ENCODE data around the gene NAA38.

NAA38 gene, protein sequence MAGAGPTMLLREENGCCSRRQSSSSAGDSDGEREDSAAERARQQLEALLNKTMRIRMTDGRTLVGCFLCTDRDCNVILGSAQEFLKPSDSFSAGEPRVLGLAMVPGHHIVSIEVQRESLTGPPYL

DNA sequence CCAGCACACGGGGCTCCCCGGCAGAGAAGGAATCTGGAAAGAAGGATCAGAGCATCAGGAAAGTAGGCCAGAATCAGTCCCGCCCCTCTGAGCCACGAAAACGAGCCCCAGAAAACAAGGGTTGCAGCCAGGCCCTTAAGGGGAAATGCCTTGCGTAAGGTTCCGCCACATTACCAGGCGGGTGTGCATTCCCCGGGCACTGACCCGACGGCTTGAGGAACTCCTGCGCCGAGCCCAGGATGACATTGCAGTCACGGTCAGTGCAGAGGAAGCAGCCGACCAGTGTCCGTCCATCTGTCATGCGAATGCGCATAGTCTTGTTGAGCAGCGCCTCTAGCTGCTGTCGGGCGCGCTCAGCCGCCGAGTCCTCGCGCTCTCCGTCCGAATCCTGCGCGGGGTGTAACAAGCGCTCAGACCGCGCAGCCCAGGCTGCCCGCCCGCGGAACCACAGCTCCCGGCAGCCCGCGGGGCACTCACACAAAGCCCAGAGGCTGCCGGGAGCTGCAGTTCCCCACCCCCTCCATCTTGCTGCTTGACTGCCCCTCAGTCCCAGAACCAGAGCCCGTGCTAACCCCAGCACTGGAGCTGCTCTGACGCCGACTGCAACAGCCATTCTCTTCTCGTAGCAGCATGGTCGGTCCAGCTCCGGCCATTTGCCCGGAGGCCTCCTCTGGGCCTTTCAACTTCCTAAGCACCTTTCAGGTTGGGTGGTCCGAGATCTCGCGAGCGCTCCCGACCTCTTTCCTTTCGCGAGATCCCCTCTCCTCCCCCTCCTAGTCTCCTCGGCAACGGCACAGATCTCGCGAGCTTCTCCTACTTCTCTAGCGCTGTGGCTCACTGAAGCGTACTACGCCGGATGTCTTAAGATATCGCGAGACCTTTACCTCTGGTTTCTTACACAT is at the start of gene NAA38:
Gene NAA38, minus strand, starts transcription at position 749 of the 902 bp plus-strand sequence. Its CDS starts 96 bp downstream, at position 653.
- peak; percentile 97 for DNase-seq (ENCODE audit: low spot score)

DNA sequence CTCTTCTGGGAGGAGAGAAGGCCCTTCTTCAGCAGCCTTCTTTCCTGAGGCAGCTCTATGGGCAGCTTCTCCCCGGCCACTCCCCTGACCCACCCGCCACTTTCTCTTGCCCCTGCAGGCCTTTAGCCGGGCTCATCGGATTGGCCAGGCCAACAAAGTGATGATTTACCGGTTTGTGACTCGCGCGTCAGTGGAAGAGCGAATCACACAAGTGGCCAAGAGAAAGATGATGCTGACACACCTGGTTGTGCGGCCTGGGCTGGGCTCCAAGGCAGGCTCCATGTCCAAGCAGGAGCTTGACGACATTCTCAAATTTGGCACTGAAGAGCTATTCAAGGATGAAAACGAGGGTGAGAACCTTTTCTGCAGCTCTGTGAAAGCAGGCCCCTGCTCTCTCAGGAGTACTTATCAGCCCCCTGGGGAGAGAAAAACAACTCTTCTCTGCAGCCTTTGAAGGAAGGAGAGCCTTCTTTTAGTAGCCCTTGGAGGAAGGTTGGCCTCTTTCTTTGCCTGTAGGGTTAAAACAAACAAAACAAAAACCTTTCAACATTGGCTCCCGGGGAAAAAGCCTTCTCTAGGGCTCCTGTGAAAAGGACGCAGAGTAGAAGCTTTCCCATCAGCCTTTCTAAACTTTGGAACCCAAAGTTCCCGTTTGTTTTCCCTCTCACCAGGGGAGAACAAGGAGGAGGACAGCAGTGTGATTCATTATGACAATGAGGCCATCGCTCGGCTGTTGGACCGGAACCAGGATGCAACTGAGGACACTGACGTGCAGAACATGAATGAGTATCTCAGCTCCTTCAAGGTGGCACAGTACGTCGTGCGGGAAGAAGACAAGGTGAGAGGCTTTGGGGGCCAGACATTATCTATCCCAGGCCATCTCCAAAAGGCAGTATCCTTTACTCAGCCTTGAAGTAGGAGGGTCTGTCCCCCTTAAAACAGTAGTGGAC is 46.1 kb upstream of the NAA38 start:
- no peak for DNase-seq (ENCODE audit: low spot score)

DNA sequence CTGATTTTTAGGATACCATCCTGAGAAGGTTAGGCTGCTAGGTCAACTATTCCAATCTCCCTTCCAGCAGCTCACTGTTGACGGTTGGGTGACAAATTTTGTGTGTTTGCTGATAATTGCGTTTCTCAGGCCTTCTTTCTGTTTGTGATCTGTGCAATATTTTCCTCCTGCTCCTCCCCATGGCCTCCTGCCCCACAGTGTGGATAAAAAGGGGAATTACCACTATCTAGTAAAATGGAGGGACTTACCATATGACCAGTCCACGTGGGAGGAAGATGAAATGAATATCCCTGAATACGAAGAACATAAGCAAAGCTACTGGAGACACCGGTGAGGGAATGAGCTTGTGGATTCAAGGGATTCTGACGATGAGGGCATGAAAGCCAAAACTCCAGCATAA is 40.4 kb upstream of the NAA38 start:
- DNase-seq (ENCODE audit: low spot score) = peak; percentile 41

DNA sequence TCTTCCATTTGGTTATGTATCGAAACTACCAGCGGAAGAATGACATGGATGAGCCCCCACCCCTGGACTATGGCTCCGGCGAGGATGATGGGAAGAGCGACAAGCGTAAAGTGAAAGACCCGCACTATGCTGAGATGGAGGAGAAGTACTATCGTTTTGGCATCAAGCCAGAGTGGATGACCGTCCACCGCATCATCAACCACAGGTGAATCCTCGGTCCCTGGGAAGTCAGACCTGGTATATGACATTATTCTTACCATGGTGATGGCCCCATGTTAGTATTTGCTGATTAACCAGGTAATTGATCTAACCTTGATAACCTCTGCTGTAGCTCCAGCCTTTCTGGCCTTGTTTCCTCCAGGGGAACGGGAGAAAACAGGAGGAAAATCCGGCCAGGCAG is 39.7 kb upstream of the NAA38 start:
- DNase-seq (ENCODE audit: low spot score) = no peak

DNA sequence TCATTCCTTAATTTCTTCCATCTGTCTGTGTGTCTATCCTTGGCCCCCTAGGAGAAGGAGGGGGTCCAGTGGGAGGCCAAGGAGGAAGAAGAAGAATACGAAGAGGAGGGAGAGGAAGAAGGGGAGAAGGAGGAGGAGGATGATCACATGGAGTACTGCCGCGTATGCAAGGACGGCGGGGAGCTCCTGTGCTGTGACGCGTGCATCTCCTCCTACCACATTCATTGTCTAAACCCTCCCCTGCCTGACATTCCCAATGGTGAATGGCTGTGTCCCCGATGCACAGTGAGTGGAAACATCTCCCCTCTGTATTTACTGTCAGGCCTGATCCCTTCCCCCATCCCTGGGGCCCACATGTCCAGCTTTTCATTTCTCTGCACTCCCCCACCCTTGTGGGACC is 37.5 kb upstream of the NAA38 start:
- DNase-seq (ENCODE audit: low spot score) = no peak

DNA sequence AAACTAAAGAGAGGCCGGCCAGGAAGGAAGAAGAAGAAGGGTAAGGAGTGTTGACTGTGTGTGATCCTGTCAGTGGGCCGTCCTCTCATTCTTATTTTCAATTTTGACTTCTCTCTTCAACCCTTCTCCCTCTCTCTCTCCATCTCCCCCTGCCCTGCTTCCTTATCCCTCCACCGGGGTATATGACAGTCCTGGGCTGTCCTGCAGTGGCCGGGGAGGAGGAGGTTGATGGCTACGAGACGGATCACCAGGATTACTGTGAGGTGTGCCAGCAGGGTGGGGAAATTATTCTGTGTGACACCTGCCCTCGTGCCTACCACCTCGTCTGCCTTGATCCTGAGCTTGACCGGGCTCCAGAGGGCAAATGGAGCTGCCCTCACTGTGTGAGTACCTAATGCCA is 36.9 kb upstream of the NAA38 start:
- no peak for DNase-seq (ENCODE audit: low spot score)

DNA sequence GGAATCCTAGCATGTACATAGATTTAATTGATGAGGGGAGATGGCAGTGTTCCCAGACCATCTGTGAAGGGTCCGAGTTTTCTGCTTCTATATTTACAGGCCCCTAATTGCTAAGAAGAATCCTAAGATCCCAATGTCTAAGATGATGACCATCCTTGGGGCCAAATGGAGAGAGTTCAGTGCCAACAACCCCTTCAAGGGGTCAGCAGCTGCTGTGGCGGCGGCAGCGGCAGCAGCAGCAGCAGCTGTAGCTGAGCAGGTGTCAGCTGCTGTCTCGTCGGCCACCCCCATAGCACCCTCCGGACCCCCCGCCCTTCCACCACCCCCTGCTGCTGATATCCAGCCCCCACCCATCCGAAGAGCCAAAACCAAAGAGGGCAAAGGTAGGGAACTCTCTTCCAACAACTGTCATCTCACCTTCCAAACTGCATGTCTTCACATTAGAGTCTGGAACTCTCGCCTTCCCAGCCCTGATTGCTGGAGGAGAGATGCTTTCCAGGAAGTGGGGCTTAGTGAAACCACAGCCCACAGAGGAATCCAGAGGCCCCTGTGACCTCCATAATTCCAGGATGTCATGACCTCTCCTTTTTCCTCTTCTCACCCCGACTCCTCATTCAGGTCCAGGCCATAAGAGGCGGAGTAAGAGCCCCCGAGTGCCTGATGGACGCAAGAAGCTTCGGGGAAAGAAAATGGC is 36.0 kb upstream of the NAA38 start:
- no peak for DNase-seq (ENCODE audit: low spot score)

DNA sequence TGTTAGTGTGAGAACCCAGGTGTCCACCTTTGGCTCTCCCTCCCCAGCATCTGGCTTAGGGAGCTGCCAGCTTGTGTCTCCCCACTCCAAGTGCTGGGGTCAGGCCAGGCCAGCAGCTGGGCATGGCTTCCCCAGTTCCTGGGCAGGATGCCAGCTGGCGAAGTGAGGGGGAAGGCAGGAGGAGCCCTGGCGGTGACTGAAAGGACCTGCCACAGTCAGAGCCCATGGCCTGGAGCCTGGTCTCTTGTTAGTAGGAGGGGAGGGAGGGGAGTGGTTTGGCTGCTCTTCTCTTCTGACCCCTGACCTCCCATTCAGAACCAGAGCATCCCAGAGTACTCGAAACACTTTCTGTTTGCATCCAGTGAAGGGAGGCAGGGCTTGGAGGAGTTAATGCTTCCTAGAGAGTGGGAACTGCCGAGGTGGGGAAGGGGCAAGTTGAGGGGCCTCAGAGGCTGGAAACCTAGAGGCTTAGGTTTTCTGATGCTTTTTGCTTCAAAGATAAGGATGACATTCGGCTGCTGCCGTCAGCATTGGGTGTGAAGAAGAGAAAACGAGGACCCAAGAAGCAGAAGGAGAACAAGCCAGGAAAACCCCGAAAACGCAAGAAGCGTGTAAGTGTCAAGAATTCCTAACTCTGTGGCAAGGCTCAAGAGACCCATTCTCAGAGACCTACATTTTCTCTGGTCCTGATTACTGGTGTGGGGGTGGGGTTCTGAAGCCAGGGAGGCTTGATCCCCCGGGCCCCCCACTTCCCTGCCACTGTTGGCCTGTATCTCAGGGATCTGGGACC is 32.0 kb upstream of the NAA38 start:
- peak; percentile 94 for DNase-seq (ENCODE audit: low spot score)

DNA sequence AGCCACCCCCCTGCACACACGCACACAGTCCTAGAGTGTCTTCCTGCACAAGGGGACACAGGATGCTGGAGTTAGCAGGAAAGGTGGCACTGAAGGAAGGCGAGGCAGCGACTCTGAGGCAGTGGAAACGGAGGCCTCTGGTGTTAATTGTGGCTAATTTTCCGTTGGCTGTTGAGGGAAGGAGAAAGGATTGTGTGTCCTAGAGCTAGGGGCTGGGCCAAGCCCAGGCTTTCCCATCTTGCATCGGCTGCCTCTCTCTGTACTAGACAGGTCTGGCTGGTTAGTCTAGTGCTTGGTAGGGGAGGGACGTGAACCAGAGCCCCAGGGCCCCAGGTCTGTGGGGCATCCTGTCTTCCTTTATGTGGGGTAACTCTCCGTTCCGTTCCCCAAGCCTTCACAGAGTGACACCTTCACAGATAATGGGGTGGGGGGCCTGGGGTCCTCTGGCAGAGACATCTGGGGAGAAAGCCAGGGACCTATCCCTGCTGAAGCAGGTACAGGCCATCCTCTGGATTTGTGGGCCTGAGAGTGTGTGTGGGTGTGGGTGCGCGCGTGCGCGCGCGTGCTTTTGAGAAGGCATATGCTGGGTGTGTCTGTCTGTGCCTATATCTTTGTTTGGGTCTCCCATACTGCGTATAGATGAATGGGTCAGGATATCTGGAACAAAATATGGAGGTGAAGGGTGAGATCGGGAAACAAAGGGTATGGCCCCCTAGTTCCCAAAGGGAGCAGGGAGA is 31.0 kb upstream of the NAA38 start, which contains the start of gene CHD3:
Gene CHD3, plus strand, starts transcription at position 606 of the 737 bp plus-strand sequence. CDS start 212 bp downstream, outside the sequence.
- no peak for DNase-seq (ENCODE audit: low spot score)

DNA sequence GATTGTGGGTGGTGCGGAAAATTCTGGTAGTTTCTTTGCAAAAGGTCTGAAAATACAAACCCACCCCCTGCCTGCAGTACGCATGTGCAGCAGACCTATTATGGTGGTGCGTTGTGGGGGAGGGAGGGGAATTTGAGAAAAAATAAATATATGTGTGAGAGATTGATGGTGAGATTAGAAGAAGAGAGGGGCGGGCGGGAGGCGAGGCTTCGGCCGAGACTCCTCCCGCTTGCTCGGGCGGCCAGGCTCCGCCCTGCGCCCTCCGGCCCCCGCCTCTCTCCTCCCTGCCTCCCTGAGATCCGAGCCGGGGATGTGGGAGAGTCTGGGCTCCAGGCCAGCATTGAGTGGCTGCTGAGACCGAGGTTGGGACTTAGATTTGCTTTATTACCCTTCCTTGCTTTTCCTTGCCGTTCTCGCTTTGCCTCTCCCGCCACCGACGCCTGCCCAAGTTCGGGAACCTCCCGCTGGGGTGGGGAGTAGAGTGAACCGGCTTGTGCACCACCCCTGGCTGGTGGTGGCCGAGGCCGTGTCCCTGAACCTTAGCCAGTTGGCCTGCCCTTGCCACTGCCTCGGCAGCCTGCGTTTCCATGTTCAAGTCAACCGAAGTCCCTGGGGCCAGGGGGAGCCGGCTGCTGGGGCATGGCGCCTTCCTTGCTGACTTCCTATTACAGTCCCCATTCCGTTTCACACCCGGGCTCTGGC is 30.3 kb upstream of the NAA38 start:
- peak; percentile 74 for DNase-seq (ENCODE audit: low spot score)

DNA sequence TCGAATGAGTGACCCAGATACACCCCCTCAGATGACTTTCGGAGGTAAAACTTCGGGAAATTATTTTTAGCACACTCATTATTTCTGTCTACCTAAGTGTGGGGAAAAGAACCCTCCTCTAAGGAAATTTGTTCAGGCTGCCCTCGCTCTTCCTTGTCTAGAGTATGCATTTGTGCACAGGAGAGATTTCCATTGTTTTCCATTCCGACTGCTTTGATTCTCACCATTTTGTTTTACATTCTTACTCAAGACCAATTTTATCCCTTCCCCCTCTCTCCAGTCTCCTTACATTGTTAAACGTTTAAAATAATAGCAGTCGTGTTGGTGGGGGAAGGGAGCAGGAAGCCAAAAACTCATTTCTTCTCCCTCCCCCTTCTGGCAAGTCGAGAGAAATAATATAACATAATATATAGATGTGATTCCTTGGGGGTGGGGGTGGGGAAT is 29.7 kb upstream of the NAA38 start:
- DNase-seq (ENCODE audit: low spot score) = no peak

DNA sequence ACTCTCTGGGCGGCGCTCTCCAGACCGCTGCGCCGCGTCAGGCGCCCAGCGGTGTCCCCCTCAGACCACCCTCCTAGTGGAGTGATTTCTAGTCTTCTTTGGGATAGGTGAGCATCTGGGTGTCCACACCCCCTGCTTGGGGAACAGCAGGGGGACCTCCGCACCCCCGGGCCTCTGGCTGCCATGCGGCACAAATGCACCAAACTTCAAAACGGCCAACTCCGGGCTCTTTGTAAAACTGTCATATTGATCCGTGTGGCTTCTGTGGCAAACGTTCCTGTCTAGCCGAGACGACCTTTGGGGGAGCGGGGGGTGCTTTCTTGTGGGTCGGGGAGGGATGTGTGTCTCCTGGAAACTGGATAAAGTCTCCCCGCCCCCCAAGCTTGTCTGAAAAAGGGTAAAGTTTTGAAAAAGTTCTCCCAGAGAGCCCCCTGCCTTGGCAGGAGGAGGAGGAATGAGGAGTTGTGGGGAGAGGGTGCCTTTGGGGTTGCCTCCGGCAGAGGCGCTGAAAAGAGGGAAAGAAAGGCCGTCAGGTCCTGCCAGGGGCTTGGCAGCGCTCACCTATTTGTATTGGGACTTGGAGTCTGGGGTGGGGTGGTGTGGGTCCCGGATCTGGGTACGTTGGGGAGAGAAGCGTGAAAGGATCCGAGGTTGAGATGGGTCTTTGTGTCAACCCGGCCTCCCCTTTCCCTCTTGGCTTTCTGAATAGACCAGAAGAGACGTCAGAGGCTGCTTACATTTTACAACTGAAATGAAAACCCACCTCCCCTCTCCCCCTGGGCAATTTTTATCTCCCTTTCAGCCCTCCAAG is 29.1 kb upstream of the NAA38 start:
- no peak for DNase-seq (ENCODE audit: low spot score)

DNA sequence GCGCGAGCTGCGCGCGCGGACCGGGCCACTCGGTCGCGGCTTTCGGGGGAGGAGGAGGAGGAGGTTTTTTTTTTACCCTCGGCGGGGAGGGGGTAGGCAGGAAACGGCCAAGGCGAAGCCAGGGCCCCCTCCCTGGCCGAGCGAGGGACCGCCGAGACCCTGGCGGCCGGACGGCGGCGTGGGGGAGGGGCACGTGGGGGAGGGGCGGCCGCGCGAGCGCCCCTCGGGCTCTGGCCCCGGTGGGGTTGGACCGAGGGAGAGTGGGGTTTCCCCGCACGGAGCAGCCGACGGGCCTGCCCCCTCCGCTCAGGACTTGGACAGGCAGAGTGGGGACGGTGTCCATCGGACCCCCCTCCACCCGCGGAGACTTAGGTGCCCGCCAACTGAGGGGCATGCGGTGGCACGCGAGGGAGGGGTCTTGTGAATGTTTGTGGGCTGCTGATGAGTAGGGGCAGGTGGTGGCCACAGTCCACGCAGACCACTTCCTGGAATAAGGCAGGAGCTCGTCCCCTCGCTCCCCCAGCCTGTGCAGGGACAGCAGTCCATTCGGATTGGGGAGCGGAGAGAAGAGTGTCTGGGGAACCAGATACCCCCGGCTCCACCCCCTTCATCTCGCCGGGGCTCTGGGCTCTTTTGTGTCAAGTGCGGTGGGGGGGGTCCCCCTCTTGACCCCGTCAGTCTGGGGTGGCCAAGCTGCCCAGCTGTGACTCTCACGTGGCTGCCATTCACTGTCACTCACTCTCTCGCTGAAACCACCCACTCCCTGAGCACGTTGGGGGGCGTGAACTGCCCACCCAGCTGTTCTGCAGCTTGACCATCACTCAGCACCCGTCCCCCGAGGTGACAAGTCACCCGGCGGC is 28.2 kb upstream of the NAA38 start:
- DNase-seq (ENCODE audit: low spot score) = no peak

DNA sequence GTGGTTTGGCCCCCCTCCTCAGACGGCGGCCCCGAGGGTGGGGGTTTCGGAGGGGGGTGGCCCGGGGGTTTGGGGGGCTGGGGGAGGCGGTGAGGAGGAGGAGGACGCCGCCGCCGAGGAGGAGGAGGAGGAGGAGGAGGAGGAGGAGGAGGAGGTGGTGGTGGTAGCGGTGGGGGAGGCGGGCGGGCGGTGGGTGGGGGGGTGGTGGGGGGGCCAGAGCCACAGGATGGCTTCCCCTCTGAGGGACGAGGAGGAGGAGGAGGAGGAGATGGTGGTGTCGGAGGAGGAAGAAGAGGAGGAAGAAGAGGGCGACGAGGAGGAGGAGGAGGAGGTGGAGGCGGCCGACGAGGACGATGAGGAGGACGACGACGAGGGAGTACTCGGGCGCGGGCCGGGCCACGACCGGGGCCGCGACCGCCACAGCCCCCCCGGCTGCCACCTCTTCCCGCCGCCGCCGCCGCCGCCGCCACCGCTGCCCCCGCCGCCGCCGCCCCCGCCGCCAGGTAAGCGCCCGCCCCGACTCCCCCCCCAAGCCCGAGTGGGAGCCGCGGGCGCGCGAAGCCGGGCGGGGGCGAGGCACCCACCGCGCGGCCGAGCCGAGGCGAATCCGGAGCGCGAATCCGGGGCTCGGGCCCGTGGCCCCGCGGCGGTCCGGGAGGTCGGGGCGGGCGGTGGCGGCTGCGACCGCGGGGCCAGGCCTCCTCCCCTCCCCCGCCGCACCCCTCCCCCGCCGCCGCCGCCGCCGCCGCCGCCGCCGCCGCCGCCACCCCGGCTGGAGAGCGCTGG is 27.4 kb upstream of the NAA38 start:
- no peak for DNase-seq (ENCODE audit: low spot score)

DNA sequence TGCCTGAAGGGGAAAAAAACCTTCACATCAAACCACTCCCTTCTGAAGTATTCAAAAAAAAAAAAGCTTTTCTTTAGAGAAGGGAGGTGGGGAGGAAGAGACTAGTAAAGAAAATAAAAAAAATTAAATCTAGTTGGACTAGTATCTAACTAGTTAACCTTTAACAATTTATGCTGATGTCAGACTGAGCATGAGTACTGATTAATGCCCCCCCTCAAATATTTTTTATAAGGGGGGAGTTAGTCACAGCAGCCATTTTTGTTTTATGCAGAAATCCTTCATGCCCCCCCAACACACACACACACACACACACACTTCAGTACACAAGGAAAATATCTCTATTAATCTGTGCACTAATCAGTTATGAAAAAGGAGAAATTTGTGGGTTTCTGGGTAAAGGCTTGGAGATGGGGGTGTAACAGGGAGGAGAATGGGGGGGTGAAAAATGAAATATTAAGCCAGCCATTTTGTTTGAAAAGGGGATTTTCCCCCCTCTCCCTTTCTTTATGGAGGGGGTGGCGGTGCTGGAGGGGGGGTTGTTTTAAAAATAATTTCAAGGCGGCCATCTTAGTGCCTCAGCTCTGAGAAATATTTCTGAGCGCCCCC is 26.5 kb upstream of the NAA38 start:
- DNase-seq (ENCODE audit: low spot score) = no peak

DNA sequence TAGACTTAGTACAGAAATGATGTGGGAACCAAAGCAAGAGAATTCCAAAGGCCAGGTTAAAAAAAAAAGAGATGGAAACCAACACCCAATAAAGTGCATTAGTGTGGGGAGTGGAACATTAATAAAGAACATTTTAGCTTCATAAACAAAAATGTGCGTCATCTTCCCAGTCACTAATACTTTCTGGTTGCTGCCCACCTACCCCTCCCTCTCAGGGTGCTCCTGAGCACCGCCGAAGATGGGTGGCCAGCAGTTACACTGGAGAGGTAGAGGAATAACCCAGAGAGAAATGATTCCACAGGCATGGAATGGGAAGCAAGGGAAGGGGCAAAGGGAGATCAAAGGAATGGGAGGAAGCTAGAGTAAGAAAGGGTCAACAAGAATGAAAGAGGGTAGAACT is 25.3 kb upstream of the NAA38 start:
- DNase-seq (ENCODE audit: low spot score) = no peak
